Fibroblast of villous mesenchyme (primary cell): Measurements from ENCODE around the gene RAD23B. TPM values are rescaled to one million over a fixed set of nuclear protein-coding genes. Genes with fewer than 3 reads are reported as not detected.

ENCODE experiments used
- DNase-seq: peaks from one replicate; pipeline ENCODE4 v3.0.0-alpha.2; 2010; ENCODE audit warnings: low read depth
- H3K4me3 ChIP-seq: 2 replicates; pipeline ENCODE4 v1.5.1; 2011; ENCODE audit warnings: low read depth, mild to moderate bottlenecking, low read length
- total RNA-seq: library from RNA; depleted of rRNA; stranded (reverse); fragments of >200 nt; gene quantifications from 2 replicates; pipeline ENCODE4 v1.2.3, GENCODE V29; 2012
- TF ChIP-seq, protein P1 (sequence below): IDR thresholded peaks from 2 replicates; pipeline ENCODE4 v1.5.1; 2012; ENCODE audit warnings: low read depth, mild to moderate bottlenecking, low read length; ENCODE audit not compliant: insufficient read depth

RAD23B gene
- total RNA-seq, 1 donor, result 375 TPM

DNA sequence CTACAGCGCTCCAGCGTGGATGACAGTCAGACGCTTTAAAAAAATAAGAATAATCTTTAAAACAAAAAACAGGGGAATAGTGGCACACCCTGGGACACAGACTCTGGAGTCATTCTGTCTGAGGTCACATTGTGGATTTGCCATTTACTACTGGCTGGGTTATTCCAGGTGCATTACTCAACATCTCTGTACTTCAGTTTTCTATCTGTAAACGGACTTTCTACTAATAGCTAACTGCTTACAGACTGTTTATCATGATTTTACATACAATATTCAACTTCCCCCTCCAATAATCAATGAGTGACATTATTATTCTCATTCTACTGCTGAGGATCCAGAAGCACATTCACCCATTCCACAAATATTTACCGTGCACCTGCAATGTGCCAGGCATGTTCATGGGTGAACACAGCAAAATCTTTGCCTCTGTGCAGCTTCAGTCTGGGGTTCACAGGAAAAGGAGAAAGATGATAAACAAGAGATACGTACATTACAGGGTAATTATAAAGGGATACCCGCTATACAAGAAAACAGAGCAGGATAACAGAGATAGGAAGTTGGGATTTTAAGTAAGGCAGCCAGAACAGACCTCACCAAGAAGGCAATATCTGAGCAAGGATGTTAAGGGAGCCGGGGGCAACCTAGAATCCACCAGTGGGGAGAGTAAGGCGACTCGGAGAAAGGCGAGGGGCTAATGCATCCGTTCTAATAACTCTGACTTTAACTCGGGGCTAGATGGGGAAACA is 984 bp upstream of the RAD23B start:
- H3K4me3 ChIP-seq, result peak overlapping the region; percentile 63
- TF ChIP-seq, protein P1, sequence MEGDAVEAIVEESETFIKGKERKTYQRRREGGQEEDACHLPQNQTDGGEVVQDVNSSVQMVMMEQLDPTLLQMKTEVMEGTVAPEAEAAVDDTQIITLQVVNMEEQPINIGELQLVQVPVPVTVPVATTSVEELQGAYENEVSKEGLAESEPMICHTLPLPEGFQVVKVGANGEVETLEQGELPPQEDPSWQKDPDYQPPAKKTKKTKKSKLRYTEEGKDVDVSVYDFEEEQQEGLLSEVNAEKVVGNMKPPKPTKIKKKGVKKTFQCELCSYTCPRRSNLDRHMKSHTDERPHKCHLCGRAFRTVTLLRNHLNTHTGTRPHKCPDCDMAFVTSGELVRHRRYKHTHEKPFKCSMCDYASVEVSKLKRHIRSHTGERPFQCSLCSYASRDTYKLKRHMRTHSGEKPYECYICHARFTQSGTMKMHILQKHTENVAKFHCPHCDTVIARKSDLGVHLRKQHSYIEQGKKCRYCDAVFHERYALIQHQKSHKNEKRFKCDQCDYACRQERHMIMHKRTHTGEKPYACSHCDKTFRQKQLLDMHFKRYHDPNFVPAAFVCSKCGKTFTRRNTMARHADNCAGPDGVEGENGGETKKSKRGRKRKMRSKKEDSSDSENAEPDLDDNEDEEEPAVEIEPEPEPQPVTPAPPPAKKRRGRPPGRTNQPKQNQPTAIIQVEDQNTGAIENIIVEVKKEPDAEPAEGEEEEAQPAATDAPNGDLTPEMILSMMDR, result no peak
- DNase-seq, result no peak

DNA sequence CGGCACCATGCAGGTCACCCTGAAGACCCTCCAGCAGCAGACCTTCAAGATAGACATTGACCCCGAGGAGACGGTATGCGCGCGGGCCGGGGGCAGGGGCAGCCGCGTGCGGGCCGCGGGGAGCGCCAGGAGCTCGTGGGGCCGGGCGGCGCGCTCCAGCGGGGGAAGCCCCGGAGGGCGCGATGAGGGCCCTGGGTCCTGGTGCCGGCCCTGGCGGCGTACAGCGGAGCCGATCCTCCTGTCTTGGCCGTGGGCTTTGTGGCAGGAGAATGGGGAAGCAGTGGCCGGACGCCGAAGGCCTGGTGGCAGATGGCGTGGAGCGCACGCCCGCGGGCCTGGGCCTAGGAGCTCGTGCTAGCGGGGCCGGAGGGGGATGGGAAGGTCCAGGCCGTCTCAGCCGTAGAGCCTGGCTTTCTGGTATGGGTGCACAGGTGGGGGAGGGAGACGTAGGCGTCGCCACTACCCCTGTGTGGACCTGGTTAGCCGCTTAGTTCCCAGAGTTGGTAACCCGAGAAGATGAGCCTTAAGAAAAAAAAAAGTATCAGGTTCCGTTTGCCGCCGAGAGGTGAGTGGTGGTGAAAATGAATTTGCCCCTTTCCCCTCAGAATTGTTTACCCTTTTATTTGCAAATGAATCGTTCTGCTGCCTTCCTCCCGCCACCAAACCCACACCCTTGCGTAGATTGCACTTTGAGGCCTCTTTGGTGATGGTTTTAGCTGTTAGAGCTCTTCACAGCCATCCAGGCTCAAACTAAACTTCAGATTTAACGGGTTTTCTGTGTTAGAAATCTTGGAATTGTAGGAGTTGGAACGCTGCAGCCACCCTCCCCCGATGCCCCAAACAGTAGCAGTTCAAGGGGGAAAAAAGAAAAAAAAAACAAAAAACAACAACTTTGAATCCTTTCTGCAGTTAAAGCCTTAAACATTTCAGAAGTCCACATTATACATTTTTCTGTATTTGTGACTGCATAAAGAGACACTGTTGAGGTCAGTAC is 841 bp downstream of the RAD23B start:
- TF ChIP-seq, protein P1, result no peak
- peak overlapping the region; percentile 94 for H3K4me3 ChIP-seq
- peak; percentile 71 for DNase-seq

DNA sequence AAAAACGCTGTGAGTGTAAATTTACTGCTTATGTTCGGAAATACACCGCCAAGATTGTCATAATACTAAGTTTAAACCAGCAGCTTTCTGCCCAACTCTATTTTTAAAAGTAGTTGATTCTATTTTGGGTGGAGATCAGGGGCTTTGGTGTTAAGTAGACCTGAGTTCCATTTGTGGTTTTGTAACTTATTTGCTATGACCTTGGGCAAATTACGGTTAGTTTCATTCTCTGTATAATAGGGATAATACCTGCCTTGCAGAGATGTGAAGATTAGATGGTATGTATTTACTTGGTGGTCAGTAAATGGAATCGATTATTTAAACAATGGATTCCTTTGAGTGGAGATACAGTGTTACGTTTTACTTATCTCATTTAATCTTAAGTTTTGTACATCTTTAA is 1.6 kb downstream of the RAD23B start:
- no peak for DNase-seq
- TF ChIP-seq, protein P1, result no peak
- H3K4me3 ChIP-seq, result peak overlapping the region; percentile 94

DNA sequence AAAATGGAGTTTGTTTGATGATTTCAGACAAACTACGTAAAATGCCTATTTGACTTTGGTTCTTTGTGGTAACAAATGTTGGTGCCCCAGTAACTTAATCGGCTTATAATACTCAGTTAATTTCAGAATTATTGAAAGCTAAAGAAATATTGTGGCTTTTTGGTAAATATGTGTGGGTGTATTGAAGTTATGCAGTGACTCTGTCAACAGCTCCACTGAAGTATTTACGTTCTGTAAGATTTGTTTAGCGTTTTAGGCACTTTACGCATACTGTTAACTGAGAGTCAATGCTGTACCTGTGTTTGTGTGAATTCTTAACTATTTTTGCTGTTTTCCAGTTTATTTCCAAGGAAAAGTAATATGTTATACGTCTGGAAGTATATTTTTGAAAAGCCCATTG is 2.2 kb downstream of the RAD23B start:
- no peak for DNase-seq
- TF ChIP-seq, protein P1, result no peak
- H3K4me3 ChIP-seq, result peak overlapping the region; percentile 94

DNA sequence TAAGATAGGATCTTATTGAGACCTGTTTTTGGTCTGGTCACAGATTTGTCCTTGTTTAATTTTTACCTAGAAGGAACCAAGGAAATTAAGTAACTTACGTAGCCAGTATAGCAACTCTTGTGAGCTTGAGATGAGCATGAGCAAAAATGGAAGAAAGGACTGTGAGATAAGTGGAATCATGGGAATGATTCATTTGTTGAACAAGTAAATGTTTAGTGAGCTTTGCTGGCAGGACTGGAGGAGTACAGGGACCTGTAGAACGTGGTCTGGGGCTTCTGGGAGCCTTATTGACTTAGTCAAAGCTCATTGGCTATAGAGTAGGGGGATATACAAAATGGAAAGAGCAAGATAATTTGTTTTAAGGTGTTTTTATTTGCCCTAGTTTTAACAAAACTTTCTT is 3.0 kb downstream of the RAD23B start:
- peak; percentile 44 for DNase-seq
- TF ChIP-seq, protein P1, result no peak
- H3K4me3 ChIP-seq, result peak overlapping the region; percentile 94

DNA sequence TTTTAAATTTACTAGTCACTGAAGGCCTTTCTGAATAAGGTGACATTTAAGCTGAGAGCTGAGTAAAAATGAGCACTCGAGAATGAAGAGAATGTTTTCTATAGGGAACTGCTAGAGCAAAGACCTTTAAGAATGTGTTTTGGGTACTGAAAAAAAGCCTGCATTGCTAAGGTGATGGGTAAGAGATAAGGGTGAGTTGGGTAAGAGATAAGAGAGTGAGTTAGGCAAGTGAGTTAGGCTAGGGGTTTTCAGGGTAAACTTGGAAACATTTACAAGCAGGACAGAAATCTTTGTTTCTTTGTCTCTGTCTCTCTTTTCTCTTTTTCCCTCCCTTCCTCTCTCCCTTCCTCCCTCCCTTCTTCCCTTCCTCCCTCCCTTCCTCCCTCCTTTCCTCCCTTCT is 5.6 kb downstream of the RAD23B start:
- peak; percentile 34 for DNase-seq
- TF ChIP-seq, protein P1, result no peak
- no peak overlapping the region for H3K4me3 ChIP-seq
